Cerebellar cortex (tissue), 1 donor: ENCODE results near the gene PHACTR3.

ENCODE experiments used
- DNase-seq: peaks from one replicate; pipeline ENCODE4 v3.0.0-alpha.2; 2015; ENCODE audit warnings: low spot score

Gene PHACTR3

DNA sequence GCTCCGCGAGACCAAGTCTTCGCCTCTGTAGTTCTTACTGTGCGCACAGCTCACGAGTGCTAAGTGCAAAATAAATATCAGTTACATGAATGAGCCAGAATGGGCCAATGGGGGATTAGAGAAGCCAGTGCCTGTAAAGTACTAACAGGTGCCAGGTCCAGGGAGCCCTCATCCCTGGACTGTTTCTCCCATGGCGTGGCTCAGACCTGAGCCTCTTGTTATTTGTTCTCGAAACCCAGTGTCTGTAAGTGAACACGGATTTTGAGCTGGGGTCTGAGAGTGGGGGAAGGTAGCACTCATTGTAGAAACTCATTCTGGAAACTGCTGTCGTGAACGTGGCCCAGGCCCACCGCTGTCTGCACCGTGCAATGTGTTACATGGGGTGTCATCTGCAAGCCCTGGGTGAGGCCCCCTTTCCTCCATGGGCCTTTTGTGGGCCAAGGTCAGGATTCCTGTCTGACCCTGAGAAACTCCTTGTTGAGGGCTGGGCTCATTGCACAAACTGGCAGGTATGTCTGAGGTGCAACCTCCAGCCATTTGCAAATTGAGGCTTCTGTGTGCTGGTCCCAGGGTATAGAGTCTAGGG lies 174.4 kb downstream of the PHACTR3 start:
- no peak for DNase-seq

GRCh38 chr20:59779656-59780380 lies 175.5 kb downstream of the PHACTR3 start:
- DNase-seq = no peak

GRCh38 chr20:59780494-59781185 lies 176.3 kb downstream of the PHACTR3 start:
- no peak for DNase-seq

DNA sequence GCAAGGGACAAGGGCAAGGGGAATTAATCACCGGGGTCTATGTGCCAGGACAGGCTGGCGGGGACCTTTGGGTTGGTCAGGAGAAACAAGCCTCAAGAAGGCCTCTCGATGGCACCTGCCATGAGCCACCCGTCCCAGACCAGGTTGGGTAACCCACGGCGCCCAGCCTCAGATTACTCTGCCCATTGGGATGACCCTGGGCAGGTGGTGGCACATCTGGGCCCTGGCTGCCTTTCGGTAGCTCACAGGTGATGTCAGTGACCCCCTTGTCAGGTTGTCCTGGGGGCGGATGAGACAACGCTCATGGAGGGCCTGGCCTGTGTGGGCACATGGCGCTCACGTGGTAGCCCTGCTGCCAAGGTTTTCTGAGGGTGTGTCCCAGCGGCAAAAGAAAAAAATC lies 176.9 kb downstream of the PHACTR3 start:
- DNase-seq = no peak

DNA sequence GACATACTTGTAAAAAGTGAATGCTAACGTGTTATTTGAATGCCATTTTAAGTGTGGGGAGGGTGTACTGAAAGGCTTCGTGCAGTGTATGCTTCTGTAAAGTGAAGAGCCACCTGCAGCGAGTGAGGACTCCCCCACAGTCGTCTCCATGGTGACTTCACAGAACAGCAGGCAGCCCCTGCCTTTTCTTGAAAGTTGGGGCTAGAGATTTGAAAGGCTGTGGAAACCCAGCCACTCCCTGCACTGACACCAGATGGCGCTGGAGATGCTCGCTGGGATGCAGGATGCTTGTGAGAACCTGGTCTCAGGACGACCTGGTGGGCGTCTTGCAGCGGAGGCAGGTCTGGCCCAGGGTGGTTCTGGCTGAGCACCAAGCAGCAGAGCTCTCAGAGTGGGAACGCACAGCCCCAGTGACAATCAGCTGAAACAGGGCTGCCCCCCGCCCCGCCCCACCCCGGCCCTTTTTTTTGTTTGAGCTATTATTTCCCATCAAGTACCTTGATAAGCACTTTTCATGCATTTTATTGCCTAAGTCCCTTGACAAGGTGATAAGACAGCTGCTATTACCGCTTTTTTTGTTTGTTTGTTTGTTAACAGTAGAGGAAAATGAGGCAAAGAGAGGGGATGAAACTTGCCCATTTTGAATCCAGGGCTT lies 178.8 kb downstream of the PHACTR3 start:
- DNase-seq = peak; percentile 80

GRCh38 chr20:59783641-59784010 lies 179.3 kb downstream of the PHACTR3 start:
- DNase-seq = no peak

DNA sequence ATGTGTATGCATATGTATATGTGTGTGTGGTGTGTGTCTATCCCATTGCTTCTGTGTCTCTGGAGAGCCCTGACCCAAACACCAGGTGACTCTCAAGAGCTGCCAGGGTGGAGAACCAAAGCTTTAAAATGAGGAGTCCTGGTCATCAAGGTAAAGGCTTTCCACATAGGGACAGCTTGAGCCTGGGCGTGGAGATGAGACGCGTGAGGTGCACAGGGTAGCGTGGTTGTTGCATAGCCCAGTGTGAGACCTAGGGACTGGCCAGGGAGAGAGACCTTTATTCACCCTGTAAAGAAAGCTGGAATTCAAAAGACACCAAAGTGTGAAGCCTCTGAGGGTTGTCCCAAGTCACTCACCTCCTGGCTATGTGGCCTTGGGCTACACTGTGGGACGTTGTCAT lies 180.0 kb downstream of the PHACTR3 start:
- no peak for DNase-seq

- peak; percentile 50 for DNase-seq
Measured at GRCh38 chr20:59784791-59785668, 180.7 kb downstream of the PHACTR3 start.

DNA sequence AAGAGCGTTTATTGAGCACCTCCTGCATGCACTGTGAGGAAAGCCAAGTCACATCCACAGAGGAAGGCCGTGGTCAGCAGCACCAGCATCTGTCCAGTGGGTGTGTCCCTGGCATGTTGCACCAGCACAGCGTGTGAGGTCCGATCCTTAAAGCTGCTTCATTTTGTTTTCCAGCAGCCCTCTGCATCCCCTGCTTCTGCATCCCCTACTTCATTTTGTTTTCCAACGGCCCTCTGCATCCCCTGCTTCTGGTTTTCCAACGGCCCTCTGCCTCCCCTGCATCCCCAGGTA lies 181.3 kb downstream of the PHACTR3 start:
- no peak for DNase-seq

DNA sequence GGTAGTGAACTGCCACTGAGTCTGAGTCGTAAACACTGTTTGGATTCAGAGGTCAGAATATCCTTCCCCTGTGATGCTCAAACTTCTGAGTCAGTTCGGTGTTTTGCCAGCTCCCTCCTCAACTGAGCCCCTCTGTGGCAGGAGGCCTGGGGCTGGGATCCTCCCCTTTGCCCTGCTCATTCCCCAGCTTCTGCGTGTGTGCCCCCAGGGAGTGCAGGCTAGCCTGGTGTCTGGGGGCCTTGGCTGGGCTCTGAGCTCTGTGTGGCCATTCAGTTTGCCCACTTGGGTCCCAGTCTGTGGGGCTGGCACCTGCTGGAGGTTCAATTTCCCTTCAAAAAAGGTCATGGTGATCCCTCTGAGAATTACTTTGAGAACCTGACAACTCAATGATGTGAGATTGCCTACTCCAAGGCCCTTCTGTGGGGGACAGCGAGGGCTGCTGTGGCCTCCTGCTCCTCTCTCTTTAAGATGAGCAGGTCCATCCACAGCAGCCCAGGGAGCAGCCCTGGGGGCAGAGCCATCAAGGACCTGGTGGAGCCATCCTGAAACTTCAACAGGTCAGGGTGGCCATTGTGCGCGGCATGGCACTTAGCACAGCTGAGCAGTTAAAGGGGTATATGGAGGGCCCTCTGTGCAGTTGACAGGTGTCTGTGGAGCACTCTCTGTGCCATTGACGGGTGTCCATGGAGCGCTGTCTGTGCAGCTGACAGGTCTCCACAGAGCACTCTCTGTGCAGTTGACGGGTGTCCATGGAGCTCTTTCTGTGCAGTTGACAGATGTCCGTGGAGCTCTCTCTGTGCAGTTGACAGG lies 181.9 kb downstream of the PHACTR3 start:
- DNase-seq = no peak

DNA sequence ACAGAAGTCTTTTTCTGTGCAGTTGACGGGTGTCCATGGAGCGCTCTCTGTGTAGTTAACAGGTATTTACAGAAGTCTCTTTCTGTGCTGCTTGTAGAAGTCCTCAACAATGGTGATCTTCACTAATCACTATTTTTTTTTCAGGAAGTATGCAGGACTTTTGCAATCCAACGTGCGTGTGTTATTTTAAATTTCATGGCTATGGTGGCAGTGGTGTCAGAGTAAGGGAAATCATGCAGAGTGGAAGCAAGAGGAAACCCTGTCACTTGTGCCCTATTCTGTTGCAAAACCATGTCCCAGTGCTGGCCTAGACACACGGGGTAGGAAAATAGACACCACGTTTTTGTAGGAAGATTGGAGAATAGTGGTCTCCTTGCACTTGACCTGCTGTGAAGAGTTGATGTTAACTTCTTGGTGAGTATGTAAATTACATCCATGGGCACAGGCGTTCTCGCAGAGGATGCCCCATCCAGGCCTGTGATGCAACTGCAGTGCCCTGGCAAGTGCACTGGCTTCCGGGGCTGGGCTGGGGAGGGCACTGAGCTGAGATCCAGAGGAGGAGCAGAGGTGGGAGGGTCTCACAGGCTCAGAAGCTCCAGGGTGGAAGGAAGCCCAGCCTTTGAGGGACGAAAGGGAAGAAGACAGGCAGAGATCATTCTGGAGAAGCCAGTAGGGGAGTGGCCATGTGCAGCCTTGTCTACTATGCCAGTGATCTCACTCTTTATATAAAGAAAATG lies 182.6 kb downstream of the PHACTR3 start:
- no peak for DNase-seq

GRCh38 chr20:59787538-59787890 lies 183.2 kb downstream of the PHACTR3 start:
- DNase-seq = no peak

DNA sequence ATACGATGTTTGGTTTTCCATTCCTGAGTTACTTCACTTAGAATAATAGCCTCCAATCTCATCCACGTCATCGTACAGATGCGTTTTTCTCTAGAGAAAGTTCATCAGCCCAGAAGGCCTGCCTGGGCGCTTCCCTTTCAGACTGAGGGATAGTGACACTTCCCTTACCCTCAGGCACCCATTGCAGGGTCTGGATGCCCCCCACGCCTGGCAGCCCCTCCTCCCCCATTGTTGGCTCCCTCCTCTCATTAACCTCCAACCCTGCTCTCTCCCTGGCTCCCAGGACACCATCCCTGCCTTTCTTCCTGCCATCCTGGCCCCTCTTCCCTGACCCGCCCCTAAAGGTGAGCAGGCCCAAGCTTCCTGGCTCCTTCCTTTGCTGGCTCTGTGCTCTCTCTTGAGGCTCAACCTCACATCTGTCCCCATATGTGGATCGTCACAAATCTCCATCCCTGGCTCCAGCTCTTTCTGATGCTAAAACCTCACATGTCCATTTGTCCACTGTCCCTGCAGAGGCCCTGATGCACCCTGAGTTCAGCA lies 183.9 kb downstream of the PHACTR3 start:
- no peak for DNase-seq

- no peak for DNase-seq
Measured at GRCh38 chr20:59788811-59789397, 184.6 kb downstream of the PHACTR3 start.

GRCh38 chr20:59789686-59790085 lies 185.3 kb downstream of the PHACTR3 start:
- no peak for DNase-seq

DNA sequence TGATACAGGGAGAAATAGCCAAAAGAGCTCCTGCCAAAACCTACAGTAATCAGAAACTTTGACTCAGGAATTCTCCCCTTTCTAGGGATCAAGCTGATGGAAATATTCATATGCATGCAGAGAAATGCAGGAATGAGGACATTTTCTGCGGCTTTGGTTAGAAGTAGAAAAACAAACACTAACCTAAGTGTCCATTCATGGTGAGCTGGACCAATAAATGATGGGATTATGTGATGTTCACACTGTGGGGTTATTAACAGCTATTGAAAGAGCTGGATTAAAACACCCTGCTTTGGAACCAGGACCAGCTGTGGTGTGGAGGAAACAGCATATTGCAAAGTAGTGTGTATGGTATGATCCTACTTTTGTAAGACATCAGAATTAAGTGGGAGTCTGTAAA lies 186.0 kb downstream of the PHACTR3 start:
- DNase-seq = no peak

GRCh38 chr20:59792300-59792699 lies 188.0 kb downstream of the PHACTR3 start:
- no peak for DNase-seq

GRCh38 chr20:59794555-59794954 lies 190.2 kb downstream of the PHACTR3 start:
- DNase-seq = no peak

- DNase-seq = no peak
Measured at GRCh38 chr20:59800309-59800708, 196.0 kb downstream of the PHACTR3 start.

DNA sequence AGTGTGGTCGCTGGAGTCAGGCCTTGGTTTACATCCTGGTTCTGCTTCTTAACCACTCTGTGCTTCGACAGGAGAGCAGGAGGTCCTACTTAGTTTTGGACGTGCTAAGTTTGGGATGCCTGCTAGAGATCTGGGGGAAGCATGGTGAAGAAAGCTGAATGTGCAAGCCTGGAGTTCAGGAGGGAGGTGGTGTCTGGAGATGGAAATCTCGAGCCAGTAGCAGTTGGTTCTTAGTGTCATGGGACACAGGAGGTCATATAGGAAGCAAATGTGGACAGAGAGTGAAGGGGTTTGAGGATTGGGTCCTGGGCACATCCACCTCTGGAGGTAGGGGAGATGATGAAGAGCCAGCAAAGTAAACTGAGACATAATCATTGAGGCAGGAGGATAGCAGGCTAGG lies 197.7 kb downstream of the PHACTR3 start:
- DNase-seq = no peak
